DMS53 (cell line): ENCODE measurements around the gene CWC27.

Experiments used
- DNase-seq: peaks from one replicate; lab custom pipeline; 2025; lab: John Stamatoyannopoulos, UW

Gene CWC27

GRCh38 chr5:65035211-65036206 is 266.8 kb downstream of the CWC27 start:
- peak; percentile 94 for DNase-seq

GRCh38 chr5:65037831-65038815 is 269.4 kb downstream of the CWC27 start:
- DNase-seq = peak; percentile 72

- DNase-seq = no peak
Observed at GRCh38 chr5:65041296-65042158, 272.8 kb downstream of the CWC27 start.

GRCh38 chr5:65043843-65044359 is 275.2 kb downstream of the CWC27 start:
- DNase-seq = no peak

GRCh38 chr5:65047225-65047624 is 278.5 kb downstream of the CWC27 start:
- DNase-seq = no peak

GRCh38 chr5:65047948-65048690 is 279.4 kb downstream of the CWC27 start:
- DNase-seq = no peak

- no peak for DNase-seq
Observed at GRCh38 chr5:65050140-65050539, 281.4 kb downstream of the CWC27 start.

- DNase-seq = no peak
Observed at GRCh38 chr5:65050826-65051498, 282.2 kb downstream of the CWC27 start.

GRCh38 chr5:65055938-65056337 is 287.2 kb downstream of the CWC27 start:
- no peak for DNase-seq

GRCh38 chr5:65059681-65060598 is 291.2 kb downstream of the CWC27 start:
- no peak for DNase-seq

- no peak for DNase-seq
Observed at GRCh38 chr5:65061250-65061973, 292.7 kb downstream of the CWC27 start.

GRCh38 chr5:65061974-65062353 is 293.2 kb downstream of the CWC27 start:
- no peak for DNase-seq

- DNase-seq = no peak
Observed at GRCh38 chr5:65062469-65063083, 293.8 kb downstream of the CWC27 start.

- DNase-seq = no peak
Observed at GRCh38 chr5:65065001-65065511, 296.3 kb downstream of the CWC27 start.

GRCh38 chr5:65066387-65067146 is 297.8 kb downstream of the CWC27 start:
- DNase-seq = no peak

- DNase-seq = no peak
Observed at GRCh38 chr5:65067147-65067506, 298.4 kb downstream of the CWC27 start.
